SHP77 treated with DMSO at 0.1 percent for 48 hours (cell line): Measurements from ENCODE around the gene ZNF318.
"Not testable (repeated sequence)": the region's sequence is repeated elsewhere in the genome, so short reads cannot be mapped to it uniquely, and the experiment has no call there.

Source experiments
- DNase-seq: peaks from one replicate; lab custom pipeline; 2025; lab: John Stamatoyannopoulos, UW

The ZNF318 gene

GRCh38 chr6:43335469-43335868 is 34.0 kb downstream of the ZNF318 start:
- DNase-seq: no peak

- peak; percentile 5 for DNase-seq
Observed at GRCh38 chr6:43334466-43335095, 34.9 kb downstream of the ZNF318 start.

GRCh38 chr6:43331891-43332290 is 37.6 kb downstream of the ZNF318 start:
- DNase-seq: no peak

GRCh38 chr6:43331470-43331869 is 38.0 kb downstream of the ZNF318 start:
- DNase-seq: no peak

GRCh38 chr6:43328528-43328927 is 40.9 kb downstream of the ZNF318 start:
- no peak for DNase-seq

- no peak for DNase-seq
Observed at GRCh38 chr6:43325876-43326275, 43.6 kb downstream of the ZNF318 start.

- DNase-seq: no peak
Observed at GRCh38 chr6:43318011-43318410, 51.4 kb downstream of the ZNF318 start.

GRCh38 chr6:43313813-43314212 is 55.6 kb downstream of the ZNF318 start:
- DNase-seq: no peak

- DNase-seq: no peak
Observed at GRCh38 chr6:43311666-43312065, 57.8 kb downstream of the ZNF318 start.

GRCh38 chr6:43310624-43311023 is 58.8 kb downstream of the ZNF318 start:
- no peak for DNase-seq

GRCh38 chr6:43310134-43310533 is 59.3 kb downstream of the ZNF318 start:
- DNase-seq: no peak

GRCh38 chr6:43308990-43309477 is 60.4 kb downstream of the ZNF318 start:
- DNase-seq: no peak

- DNase-seq: no peak
Observed at GRCh38 chr6:43308101-43308989, 61.1 kb downstream of the ZNF318 start, which contains the start of gene CRIP3. Gene CRIP3 (minus strand): TSS chr6:43308826. CDS start chr6:43308792, 34 bp downstream.

GRCh38 chr6:43307451-43308100 is 61.9 kb downstream of the ZNF318 start:
- no peak for DNase-seq

- DNase-seq: no peak
Observed at GRCh38 chr6:43306086-43306485, 63.4 kb downstream of the ZNF318 start.

- DNase-seq: no peak
Observed at GRCh38 chr6:43304882-43305281, 64.6 kb downstream of the ZNF318 start.

GRCh38 chr6:43304361-43304760 is 65.1 kb downstream of the ZNF318 start:
- no peak for DNase-seq

- no peak for DNase-seq
Observed at GRCh38 chr6:43303751-43304331, 65.6 kb downstream of the ZNF318 start.

- DNase-seq: not testable (repeated sequence)
Observed at GRCh38 chr6:43303006-43303405, 66.4 kb downstream of the ZNF318 start.

- no peak for DNase-seq
Observed at GRCh38 chr6:43302126-43302525, 67.3 kb downstream of the ZNF318 start.

GRCh38 chr6:43301081-43301870 is 68.2 kb downstream of the ZNF318 start:
- DNase-seq: no peak
